ENCODE data around the gene HPS4. TPM values are rescaled to one million over a fixed set of nuclear protein-coding genes. Genes with fewer than 3 reads are reported as not detected.

The HPS4 gene
- total RNA-seq, 1 donor from 2014 or later = 95.5 TPM

GRCh38 chr22:26496456-26496855, 12.9 kb upstream of the HPS4 start:
- H3K4me3 ChIP-seq = no peak overlapping the region
- H3K79me2 ChIP-seq (ENCODE audit: low read depth) = no peaks in the 10 kb centered on the region
- H2AFZ ChIP-seq (replicated peaks) = no peak overlapping the region
- H3K36me3 Mint-ChIP-seq = peaks cover 37% of the 10 kb centered on the region
- H3K4me1 ChIP-seq = no peaks in the 10 kb centered on the region
- no peak overlapping the region for H3K9ac ChIP-seq
- H3K9me3 ChIP-seq (ENCODE audit: low read depth) = no peaks in the 10 kb centered on the region
- peaks cover 3% of the 10 kb centered on the region for H3F3A ChIP-seq (ENCODE audit: low read depth)
- no peaks in the 10 kb centered on the region for H4K20me1 ChIP-seq (ENCODE audit: low read depth)
- no peak overlapping the region for H3K27ac Mint-ChIP-seq
- no peaks in the 10 kb centered on the region for H3K4me1 Mint-ChIP-seq
- H3K27me3 ChIP-seq = no peaks in the 10 kb centered on the region
- no peak overlapping the region for H3K4me2 ChIP-seq
- no peaks in the 10 kb centered on the region for H3K9me3 Mint-ChIP-seq
- DNase-seq (ENCODE audit: low spot score) = no peak
- peaks cover under 1% of the 10 kb centered on the region for H3K36me3 ChIP-seq
- no peak overlapping the region for H3K27ac ChIP-seq
- H3K27me3 Mint-ChIP-seq (ENCODE audit: insufficient read depth, low read depth) = no peaks in the 10 kb centered on the region
- no peak overlapping the region for H3K4me3 Mint-ChIP-seq
- TF ChIP-seq EZH2phosphoT487 (IDR thresholded peaks at IDR 0.05) (no peak), EZH2 (IDR thresholded peaks at IDR 0.05) (no peak), CTCF (IDR thresholded peaks at IDR 0.05) (no peak)

- peaks cover 9% of the 10 kb centered on the region for H3K36me3 ChIP-seq
- TF ChIP-seq EZH2 (IDR thresholded peaks at IDR 0.05) (no peak), CTCF (IDR thresholded peaks at IDR 0.05) (no peak), EZH2phosphoT487 (IDR thresholded peaks at IDR 0.05) (no peak)
- no peak overlapping the region for H3K4me3 ChIP-seq
- no peak overlapping the region for H3K4me3 Mint-ChIP-seq
- H4K20me1 ChIP-seq (ENCODE audit: low read depth) = no peaks in the 10 kb centered on the region
- no peak overlapping the region for H3K27ac Mint-ChIP-seq
- H3K36me3 Mint-ChIP-seq = peaks cover 40% of the 10 kb centered on the region
- H3K4me1 Mint-ChIP-seq = no peaks in the 10 kb centered on the region
- H3K4me1 ChIP-seq = no peaks in the 10 kb centered on the region
- H3K79me2 ChIP-seq (ENCODE audit: low read depth) = no peaks in the 10 kb centered on the region
- no peak overlapping the region for H3K27ac ChIP-seq
- no peak overlapping the region for H2AFZ ChIP-seq (replicated peaks)
- H3K9ac ChIP-seq = no peak overlapping the region
- no peaks in the 10 kb centered on the region for H3K9me3 Mint-ChIP-seq
- H3K9me3 ChIP-seq (ENCODE audit: low read depth) = no peaks in the 10 kb centered on the region
- H3K27me3 ChIP-seq = no peaks in the 10 kb centered on the region
- no peak for DNase-seq (ENCODE audit: low spot score)
- no peak overlapping the region for H3K4me2 ChIP-seq
- peaks cover 9% of the 10 kb centered on the region for H3F3A ChIP-seq (ENCODE audit: low read depth)
- H3K27me3 Mint-ChIP-seq (ENCODE audit: insufficient read depth, low read depth) = no peaks in the 10 kb centered on the region
These were observed 10.9 kb upstream of the HPS4 start for GRCh38 chr22:26494506-26494905.

GRCh38 chr22:26492220-26492619, 8.6 kb upstream of the HPS4 start:
- H3K4me1 Mint-ChIP-seq = no peaks in the 10 kb centered on the region
- no peaks in the 10 kb centered on the region for H3K9me3 Mint-ChIP-seq
- Histone ChIP-seq H3F3A (ENCODE audit: low read depth) (peaks cover 9% of the 10 kb centered on the region), H3K9me3 (ENCODE audit: low read depth) (no peaks in the 10 kb centered on the region), H3K4me3 (no peak overlapping the region), H3K27me3 (no peaks in the 10 kb centered on the region), H3K4me2 (no peak overlapping the region), H3K4me1 (no peaks in the 10 kb centered on the region), H3K9ac (no peak overlapping the region), H3K79me2 (ENCODE audit: low read depth) (peaks cover 1% of the 10 kb centered on the region), H4K20me1 (ENCODE audit: low read depth) (no peaks in the 10 kb centered on the region), H3K36me3 (peaks cover 9% of the 10 kb centered on the region), H2AFZ (replicated peaks) (no peak overlapping the region), H3K27ac (no peak overlapping the region)
- peaks cover 44% of the 10 kb centered on the region for H3K36me3 Mint-ChIP-seq
- TF ChIP-seq EZH2phosphoT487 (IDR thresholded peaks at IDR 0.05) = no peak
- H3K27ac Mint-ChIP-seq = no peak overlapping the region
- H3K27me3 Mint-ChIP-seq (ENCODE audit: insufficient read depth, low read depth) = no peaks in the 10 kb centered on the region
- DNase-seq (ENCODE audit: low spot score) = no peak
- H3K4me3 Mint-ChIP-seq = no peak overlapping the region

GRCh38 chr22:26489447-26490036, 6.0 kb upstream of the HPS4 start:
- peaks cover 6% of the 10 kb centered on the region for H3K4me1 ChIP-seq
- peaks cover 9% of the 10 kb centered on the region for H3K36me3 ChIP-seq
- H3K27me3 Mint-ChIP-seq (ENCODE audit: insufficient read depth, low read depth) = no peaks in the 10 kb centered on the region
- H3F3A ChIP-seq (ENCODE audit: low read depth) = peaks cover 15% of the 10 kb centered on the region
- no peak overlapping the region for H3K4me3 Mint-ChIP-seq
- H3K79me2 ChIP-seq (ENCODE audit: low read depth) = peaks cover 21% of the 10 kb centered on the region
- H3K9me3 Mint-ChIP-seq = no peaks in the 10 kb centered on the region
- no peaks in the 10 kb centered on the region for H3K9me3 ChIP-seq (ENCODE audit: low read depth)
- TF ChIP-seq EZH2 (IDR thresholded peaks at IDR 0.05) (no peak), CTCF (IDR thresholded peaks at IDR 0.05) (no peak), EZH2phosphoT487 (IDR thresholded peaks at IDR 0.05) (no peak)
- H3K36me3 Mint-ChIP-seq = peaks cover 34% of the 10 kb centered on the region
- no peak overlapping the region for H3K27ac ChIP-seq
- no peak overlapping the region for H3K9ac ChIP-seq
- peak overlapping the region; percentile 39 for H3K27ac Mint-ChIP-seq
- no peaks in the 10 kb centered on the region for H3K27me3 ChIP-seq
- no peak overlapping the region for H3K4me2 ChIP-seq
- no peak overlapping the region for H2AFZ ChIP-seq (replicated peaks)
- no peaks in the 10 kb centered on the region for H4K20me1 ChIP-seq (ENCODE audit: low read depth)
- no peak overlapping the region for H3K4me3 ChIP-seq
- peaks cover 5% of the 10 kb centered on the region for H3K4me1 Mint-ChIP-seq
- no peak for DNase-seq (ENCODE audit: low spot score)
